Measurements from ENCODE around the gene PROCR.
"Not testable (repeated sequence)": the region's sequence is repeated elsewhere in the genome, so short reads cannot be mapped to it uniquely, and the experiment has no call there.

Gene PROCR

GRCh38 chr20:35181731-35182130, 9.9 kb downstream of the PROCR start:
- ATAC-seq: no peak

GRCh38 chr20:35186691-35187289, 14.9 kb downstream of the PROCR start:
- not testable (repeated sequence) for ATAC-seq

More at GRCh38 chr20:35181731-35182130, 9.9 kb downstream of the PROCR start:
- no peak for TF ChIP-seq ZNF8 (CRISPR knock-in tag; IDR thresholded peaks at IDR 0.05)
- TF ChIP-seq SNAI2 (CRISPR knock-in tag; IDR thresholded peaks at IDR 0.05): no peak
- no peak for TF ChIP-seq ESRRG (CRISPR knock-in tag; IDR thresholded peaks at IDR 0.05)
- TF ChIP-seq GLIS3 (CRISPR knock-in tag; IDR thresholded peaks at IDR 0.05): no peak
- TF ChIP-seq CSDC2 (CRISPR knock-in tag; IDR thresholded peaks at IDR 0.05): no peak

- no peak for ATAC-seq
Measured at GRCh38 chr20:35187584-35188190, 15.8 kb downstream of the PROCR start.

GRCh38 chr20:35189223-35189622, 17.4 kb downstream of the PROCR start:
- ATAC-seq: not testable (repeated sequence)

More at GRCh38 chr20:35187584-35188190, 15.8 kb downstream of the PROCR start:
- TF ChIP-seq, protein P1, sequence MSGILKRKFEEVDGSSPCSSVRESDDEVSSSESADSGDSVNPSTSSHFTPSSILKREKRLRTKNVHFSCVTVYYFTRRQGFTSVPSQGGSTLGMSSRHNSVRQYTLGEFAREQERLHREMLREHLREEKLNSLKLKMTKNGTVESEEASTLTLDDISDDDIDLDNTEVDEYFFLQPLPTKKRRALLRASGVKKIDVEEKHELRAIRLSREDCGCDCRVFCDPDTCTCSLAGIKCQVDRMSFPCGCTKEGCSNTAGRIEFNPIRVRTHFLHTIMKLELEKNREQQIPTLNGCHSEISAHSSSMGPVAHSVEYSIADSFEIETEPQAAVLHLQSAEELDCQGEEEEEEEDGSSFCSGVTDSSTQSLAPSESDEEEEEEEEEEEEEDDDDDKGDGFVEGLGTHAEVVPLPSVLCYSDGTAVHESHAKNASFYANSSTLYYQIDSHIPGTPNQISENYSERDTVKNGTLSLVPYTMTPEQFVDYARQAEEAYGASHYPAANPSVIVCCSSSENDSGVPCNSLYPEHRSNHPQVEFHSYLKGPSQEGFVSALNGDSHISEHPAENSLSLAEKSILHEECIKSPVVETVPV (CRISPR knock-in tag; IDR thresholded peaks at IDR 0.05): no peak
- TF ChIP-seq ESRRG (CRISPR knock-in tag; IDR thresholded peaks at IDR 0.05) (no peak), BACH2 (CRISPR knock-in tag; IDR thresholded peaks at IDR 0.05; ENCODE audit: borderline replicate concordance) (no peak), PPARA (CRISPR knock-in tag; IDR thresholded peaks at IDR 0.05; ENCODE audit: borderline replicate concordance) (no peak), TOX (CRISPR knock-in tag; IDR thresholded peaks at IDR 0.05; ENCODE audit: borderline replicate concordance) (no peak), ZFP3 (CRISPR knock-in tag; IDR thresholded peaks at IDR 0.05) (no peak), ARNTL (CRISPR knock-in tag; IDR thresholded peaks at IDR 0.05; ENCODE audit: borderline replicate concordance, low read depth) (no peak)

DNA sequence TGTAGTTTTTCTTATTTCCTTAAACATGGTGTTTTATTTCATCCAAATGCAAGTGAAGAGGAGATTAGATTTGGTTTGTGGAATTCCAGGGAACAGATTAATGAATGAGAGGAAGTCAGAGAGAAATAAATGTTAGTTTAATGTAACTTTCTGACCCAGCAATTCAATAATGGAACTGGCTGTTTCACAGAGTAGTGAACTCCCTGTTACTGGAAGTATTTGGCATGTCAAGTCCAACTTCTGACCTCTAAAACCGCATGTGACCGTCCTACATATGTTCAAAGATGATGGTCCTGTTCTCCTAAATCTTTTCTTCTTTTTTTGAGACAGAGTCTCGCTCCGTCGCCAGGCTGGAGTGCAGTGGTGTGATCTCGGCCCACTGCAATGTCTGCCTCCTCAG, 18.7 kb downstream of the PROCR start:
- TF ChIP-seq CREB5 (CRISPR knock-in tag; IDR thresholded peaks at IDR 0.05; ENCODE audit: low read depth): no peak
- TF ChIP-seq, protein P1 (CRISPR knock-in tag; IDR thresholded peaks at IDR 0.05): no peak
- no peak for TF ChIP-seq BACH2 (CRISPR knock-in tag; IDR thresholded peaks at IDR 0.05; ENCODE audit: borderline replicate concordance)
- no peak for TF ChIP-seq TCF4 (CRISPR knock-in tag; IDR thresholded peaks at IDR 0.05; ENCODE audit: borderline replicate concordance)
- TF ChIP-seq ZNF70 (CRISPR knock-in tag; IDR thresholded peaks at IDR 0.05): no peak
- no peak for TF ChIP-seq POU6F1 (CRISPR knock-in tag; IDR thresholded peaks at IDR 0.05; ENCODE audit: borderline replicate concordance, low read depth)
- TF ChIP-seq TSHZ2 (CRISPR knock-in tag; IDR thresholded peaks at IDR 0.05): no peak
- TF ChIP-seq, protein P2, sequence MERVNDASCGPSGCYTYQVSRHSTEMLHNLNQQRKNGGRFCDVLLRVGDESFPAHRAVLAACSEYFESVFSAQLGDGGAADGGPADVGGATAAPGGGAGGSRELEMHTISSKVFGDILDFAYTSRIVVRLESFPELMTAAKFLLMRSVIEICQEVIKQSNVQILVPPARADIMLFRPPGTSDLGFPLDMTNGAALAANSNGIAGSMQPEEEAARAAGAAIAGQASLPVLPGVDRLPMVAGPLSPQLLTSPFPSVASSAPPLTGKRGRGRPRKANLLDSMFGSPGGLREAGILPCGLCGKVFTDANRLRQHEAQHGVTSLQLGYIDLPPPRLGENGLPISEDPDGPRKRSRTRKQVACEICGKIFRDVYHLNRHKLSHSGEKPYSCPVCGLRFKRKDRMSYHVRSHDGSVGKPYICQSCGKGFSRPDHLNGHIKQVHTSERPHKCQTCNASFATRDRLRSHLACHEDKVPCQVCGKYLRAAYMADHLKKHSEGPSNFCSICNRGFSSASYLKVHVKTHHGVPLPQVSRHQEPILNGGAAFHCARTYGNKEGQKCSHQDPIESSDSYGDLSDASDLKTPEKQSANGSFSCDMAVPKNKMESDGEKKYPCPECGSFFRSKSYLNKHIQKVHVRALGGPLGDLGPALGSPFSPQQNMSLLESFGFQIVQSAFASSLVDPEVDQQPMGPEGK (CRISPR knock-in tag; IDR thresholded peaks at IDR 0.05; ENCODE audit: borderline replicate concordance): no peak
- no peak for TF ChIP-seq ZFP3 (CRISPR knock-in tag; IDR thresholded peaks at IDR 0.05)
- TF ChIP-seq OSR1 (CRISPR knock-in tag; IDR thresholded peaks at IDR 0.05): no peak
- TF ChIP-seq ISL1 (CRISPR knock-in tag; IDR thresholded peaks at IDR 0.05): no peak
- no peak for TF ChIP-seq SNAI2 (CRISPR knock-in tag; IDR thresholded peaks at IDR 0.05)
- TF ChIP-seq TOX (CRISPR knock-in tag; IDR thresholded peaks at IDR 0.05; ENCODE audit: borderline replicate concordance): no peak
- TF ChIP-seq ESRRG (CRISPR knock-in tag; IDR thresholded peaks at IDR 0.05): no peak
- no peak for ATAC-seq
